Neutrophil (primary cell): ENCODE measurements around the gene LAMA5.

Experiments used
- H3K27ac ChIP-seq: fragments of 200-600 bp; sonication (generic); 2 replicates; pipeline ENCODE4 v1.5.1; 2016; ENCODE audit warnings: mild to moderate bottlenecking, moderate library complexity
- H3K27me3 ChIP-seq: fragments of 200-600 bp; sonication (generic); 2 replicates; pipeline ENCODE4 v1.6.0; 2016; ENCODE audit warnings: mild to moderate bottlenecking
- H3K36me3 ChIP-seq: fragments of 200-600 bp; sonication (generic); 2 replicates; pipeline ENCODE4 v1.5.1; 2017
- H3K4me1 ChIP-seq, 2 experiments: fragments of 200-600 bp in 1 of 2; sonication (generic) in 1 of 2; 1 replicate in 1 of 2; 2 replicates in 1 of 2; pipeline versions ENCODE4 v1.5.1 to v1.6.1; 2013 to 2016; ENCODE audit warnings: low read depth in 1 of 2, low read length in 1 of 2, mild to moderate bottlenecking in 1 of 2, moderate library complexity in 1 of 2; ENCODE audit not compliant: control insufficient read depth in 1 of 2, insufficient read depth in 1 of 2
- H3K4me3 ChIP-seq, 2 experiments: fragments of 200-600 bp in 1 of 2; sonication (generic) in 1 of 2; 1 replicate in 1 of 2; 2 replicates in 1 of 2; pipeline ENCODE4 v1.5.1; 2013 to 2016; ENCODE audit warnings: low read depth in 1 of 2, low read length in 1 of 2, mild to moderate bottlenecking in 1 of 2, moderate library complexity in 1 of 2
- H3K9me3 ChIP-seq: fragments of 200-600 bp; sonication (generic); 2 replicates; pipeline ENCODE4 v1.5.1; 2016
- TF ChIP-seq, protein P1 (sequence below): fragments of 200-600 bp; sonication (generic); IDR thresholded peaks from 2 replicates; pipeline ENCODE4 v1.5.1; 2016; ENCODE audit warnings: antibody characterized with exemption

Gene LAMA5

DNA sequence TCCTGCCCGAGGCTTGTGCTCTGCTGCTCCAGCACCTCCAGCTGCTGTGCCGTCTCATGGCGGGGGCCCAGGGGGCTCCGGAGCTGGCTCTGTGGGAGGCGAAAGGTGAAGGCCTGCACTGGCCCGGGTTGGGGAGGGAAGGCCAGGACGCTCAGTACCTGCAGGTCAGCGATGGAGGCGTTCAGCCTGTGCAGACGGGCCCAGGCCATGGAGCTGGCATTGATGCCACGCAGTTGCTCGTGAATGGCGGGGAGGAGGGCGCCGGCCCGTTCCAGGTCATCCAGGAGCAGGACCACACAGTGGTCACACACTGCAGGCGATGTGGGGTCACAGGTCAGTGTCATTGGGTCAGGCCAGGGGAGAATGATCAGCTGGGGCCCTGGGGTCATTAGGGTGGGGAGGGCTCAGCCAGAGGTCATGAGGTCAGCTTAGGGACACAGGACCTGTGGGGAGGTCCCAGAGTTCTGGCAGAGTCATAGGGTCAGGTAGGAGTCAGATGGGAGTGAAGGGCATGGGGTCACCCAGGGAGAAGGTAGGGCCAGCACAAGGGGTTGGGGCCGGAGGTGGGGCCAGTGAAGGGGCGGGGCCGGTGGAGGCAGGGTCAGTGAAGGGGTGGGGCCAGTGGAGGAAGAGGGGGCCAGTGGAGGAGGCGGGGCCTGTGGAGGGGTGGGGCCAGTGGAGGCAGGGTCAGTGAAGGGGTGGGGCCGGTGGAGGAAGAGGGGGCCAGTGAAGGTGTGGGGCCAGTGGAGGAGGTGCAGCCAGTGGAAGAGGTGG lies 46.3 kb downstream of the LAMA5 start:
- Histone ChIP-seq H3K27me3 (no peaks in the 10 kb centered on the region), H3K27ac (no peak overlapping the region), H3K4me3 (no peak overlapping the region), H3K9me3 (no peaks in the 10 kb centered on the region), H3K36me3 (no peaks in the 10 kb centered on the region), H3K4me1 (no peaks in the 10 kb centered on the region)
- TF ChIP-seq, protein P1, sequence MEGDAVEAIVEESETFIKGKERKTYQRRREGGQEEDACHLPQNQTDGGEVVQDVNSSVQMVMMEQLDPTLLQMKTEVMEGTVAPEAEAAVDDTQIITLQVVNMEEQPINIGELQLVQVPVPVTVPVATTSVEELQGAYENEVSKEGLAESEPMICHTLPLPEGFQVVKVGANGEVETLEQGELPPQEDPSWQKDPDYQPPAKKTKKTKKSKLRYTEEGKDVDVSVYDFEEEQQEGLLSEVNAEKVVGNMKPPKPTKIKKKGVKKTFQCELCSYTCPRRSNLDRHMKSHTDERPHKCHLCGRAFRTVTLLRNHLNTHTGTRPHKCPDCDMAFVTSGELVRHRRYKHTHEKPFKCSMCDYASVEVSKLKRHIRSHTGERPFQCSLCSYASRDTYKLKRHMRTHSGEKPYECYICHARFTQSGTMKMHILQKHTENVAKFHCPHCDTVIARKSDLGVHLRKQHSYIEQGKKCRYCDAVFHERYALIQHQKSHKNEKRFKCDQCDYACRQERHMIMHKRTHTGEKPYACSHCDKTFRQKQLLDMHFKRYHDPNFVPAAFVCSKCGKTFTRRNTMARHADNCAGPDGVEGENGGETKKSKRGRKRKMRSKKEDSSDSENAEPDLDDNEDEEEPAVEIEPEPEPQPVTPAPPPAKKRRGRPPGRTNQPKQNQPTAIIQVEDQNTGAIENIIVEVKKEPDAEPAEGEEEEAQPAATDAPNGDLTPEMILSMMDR: no peak

DNA sequence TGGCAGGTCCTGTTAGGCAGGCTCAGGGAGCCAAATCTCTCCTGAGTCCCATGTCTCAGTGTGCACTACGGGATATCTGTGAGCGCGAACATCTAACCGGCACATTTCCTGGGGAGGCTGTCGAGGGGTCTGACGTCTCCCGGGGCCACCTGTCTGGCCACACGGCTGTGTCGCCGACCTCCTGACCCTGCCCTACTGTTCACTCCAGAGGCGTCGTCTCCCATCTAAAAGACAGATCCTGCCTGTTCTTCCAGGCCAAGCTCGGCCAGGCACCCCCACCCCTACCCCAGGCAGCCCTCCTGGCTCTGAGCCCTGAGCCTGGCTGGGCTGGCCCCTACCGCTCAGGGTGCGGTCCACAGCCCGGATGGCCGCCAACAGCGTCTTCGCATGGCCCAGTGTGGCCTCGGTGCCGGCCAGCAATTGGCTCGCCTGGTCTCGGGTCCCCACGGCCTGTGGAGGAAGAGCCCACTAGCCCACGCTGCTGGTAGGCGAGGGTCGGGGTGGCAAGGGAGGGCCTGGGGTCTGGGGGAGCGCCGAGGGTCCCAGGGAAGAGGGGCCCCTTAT lies 47.7 kb downstream of the LAMA5 start:
- Histone ChIP-seq H3K27me3 (no peaks in the 10 kb centered on the region), H3K9me3 (no peaks in the 10 kb centered on the region), H3K4me3 (no peak overlapping the region), H3K27ac (no peak overlapping the region), H3K36me3 (no peaks in the 10 kb centered on the region), H3K4me1 (no peaks in the 10 kb centered on the region)
- TF ChIP-seq, protein P1: no peak

DNA sequence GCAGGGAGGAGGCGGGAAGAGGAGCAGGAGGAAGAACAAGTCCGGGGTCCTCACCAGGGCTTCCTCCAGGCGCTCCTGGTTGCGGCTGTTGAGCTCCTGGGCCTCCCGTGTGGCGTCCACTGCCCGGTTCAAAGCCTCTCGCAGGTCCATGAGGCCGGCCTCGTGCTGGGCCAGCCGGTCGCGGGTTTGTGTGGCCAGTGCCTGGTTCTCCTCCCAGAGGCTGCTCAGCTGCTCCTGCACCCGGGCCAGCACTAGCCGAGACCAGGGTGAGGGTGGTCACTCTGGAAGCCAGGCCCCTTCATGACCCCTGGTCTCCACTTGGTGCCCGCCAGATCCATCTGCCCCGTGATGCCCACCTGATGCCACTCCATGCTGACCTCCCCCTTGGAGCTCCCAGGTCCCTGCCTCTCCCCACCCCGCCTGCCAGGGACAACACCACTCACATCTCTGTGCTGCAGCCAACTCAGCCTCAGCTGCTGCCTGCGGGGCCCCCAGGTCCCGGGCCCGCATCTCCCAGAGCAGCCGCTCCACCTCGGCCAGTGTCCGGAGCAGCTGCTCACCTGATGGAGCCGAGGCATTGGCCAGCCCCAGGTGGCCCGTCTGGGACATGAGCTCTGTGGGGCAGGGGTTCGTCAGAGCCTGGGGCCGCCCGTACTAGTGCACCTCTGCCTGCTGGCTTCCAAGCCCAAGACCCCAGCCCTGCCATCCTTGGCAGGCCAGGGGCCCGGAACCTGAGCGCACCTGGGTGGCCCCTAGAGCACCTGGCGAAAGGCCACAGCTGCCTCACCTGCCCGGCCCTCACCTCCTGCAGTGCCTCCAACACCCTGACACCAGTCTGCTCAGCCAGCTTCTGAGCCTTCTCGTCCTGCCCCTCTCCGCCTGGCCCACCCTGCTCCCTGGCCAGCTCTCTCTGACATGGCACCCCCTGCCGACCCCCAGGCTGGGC lies 48.4 kb downstream of the LAMA5 start:
- H3K4me3 ChIP-seq: no peak overlapping the region
- TF ChIP-seq, protein P1: no peak
- no peaks in the 10 kb centered on the region for H3K4me1 ChIP-seq
- H3K9me3 ChIP-seq: no peaks in the 10 kb centered on the region
- H3K27ac ChIP-seq: no peak overlapping the region
- H3K36me3 ChIP-seq: no peaks in the 10 kb centered on the region
- no peaks in the 10 kb centered on the region for H3K27me3 ChIP-seq

DNA sequence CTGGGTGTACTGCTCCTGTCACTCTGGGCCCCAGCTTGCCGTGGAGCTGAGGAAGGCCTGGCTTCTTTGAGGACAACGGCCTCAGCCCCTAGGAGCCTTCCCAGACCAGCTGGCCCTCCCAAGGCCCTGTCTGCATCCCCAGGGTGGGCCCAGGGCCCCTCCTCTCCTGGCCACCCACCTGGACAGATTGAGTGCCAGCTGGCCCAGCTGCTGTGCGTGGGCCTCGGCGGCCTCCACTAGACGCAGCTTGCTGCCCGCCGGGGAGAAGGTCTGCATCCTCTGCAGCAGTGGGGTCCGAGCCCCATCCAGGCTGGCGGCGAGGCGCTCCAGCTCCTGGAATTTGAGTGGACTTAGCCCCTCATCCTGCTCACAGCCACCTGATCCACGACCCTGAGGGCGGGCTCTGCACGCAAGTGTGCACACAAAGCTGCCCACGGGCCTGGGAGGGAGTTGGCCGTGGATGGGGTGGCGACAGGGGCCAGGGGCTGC lies 49.9 kb downstream of the LAMA5 start:
- Histone ChIP-seq H3K27me3 (no peaks in the 10 kb centered on the region), H3K9me3 (no peaks in the 10 kb centered on the region), H3K4me1 (no peaks in the 10 kb centered on the region), H3K36me3 (no peaks in the 10 kb centered on the region), H3K27ac (no peak overlapping the region), H3K4me3 (no peak overlapping the region)
- TF ChIP-seq, protein P1: no peak

DNA sequence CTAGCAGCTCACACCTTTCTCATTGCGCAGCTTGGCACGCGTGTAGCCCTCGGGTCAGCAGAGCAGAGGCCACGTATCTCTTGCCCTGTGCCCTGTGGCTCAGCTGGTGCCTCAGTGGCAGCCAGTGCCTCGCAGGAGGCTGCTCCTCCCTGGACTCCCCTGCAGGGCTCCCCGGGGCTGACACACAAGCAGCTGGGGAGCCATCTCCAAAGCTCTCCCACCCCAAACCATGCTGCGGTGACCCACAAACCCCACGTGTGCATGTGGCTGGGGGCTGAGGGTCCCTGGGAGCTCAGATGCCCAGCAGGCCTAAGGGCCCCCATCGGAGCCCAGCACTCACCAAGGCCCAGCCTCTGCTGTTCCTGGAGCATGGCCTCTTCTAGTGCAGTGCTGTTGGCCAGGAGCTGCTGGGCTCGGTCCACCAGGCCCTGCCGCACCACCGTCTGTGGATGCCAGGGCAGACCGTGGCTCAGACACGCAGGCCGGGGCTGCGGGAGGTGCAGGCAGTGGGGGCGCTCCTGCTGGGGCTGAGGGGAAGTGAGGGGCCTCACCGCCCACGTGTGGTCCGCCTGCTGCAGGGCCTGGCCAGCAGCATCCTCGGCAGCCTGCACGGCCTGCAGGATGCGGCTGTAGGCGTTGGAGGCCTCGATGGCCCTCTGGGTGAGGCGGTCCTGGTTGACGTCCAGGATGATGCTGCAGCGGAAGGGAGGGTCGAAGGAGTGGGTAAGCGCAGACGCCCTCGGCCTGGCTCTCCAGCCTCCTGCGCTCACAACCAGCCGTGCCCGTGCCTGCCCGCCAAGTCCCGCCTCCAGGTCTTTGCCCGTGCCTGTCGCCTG lies 50.6 kb downstream of the LAMA5 start:
- H3K27ac ChIP-seq: no peak overlapping the region
- H3K9me3 ChIP-seq: no peaks in the 10 kb centered on the region
- no peaks in the 10 kb centered on the region for H3K27me3 ChIP-seq
- no peaks in the 10 kb centered on the region for H3K36me3 ChIP-seq
- H3K4me1 ChIP-seq: no peaks in the 10 kb centered on the region
- H3K4me3 ChIP-seq: no peak overlapping the region
- TF ChIP-seq, protein P1: no peak
